Measurements from ENCODE around the gene ESRP2.

- TF ChIP-seq ZNF335 (tag by site-specific recombination; conservative IDR thresholded peaks at IDR 0.05) (no peak), MZF1 (tag by site-specific recombination; IDR thresholded peaks at IDR 0.05; ENCODE audit: borderline replicate concordance) (no peak), BCL11A (tag by site-specific recombination; IDR thresholded peaks at IDR 0.05; ENCODE audit: low read depth) (no peak), ZFP37 (tag by site-specific recombination; IDR thresholded peaks at IDR 0.05) (no peak), ZNF571 (tag by site-specific recombination; IDR thresholded peaks at IDR 0.05) (no peak), KLF8 (tag by site-specific recombination; IDR thresholded peaks at IDR 0.05) (no peak), ZNF501 (tag by site-specific recombination; IDR thresholded peaks at IDR 0.05) (no peak), REPIN1 (tag by site-specific recombination; IDR thresholded peaks at IDR 0.05; ENCODE audit: low read depth) (no peak), ZNF292 (tag by site-specific recombination; IDR thresholded peaks at IDR 0.05; ENCODE audit: borderline replicate concordance, low read depth) (no peak), ZNF670 (tag by site-specific recombination; IDR thresholded peaks at IDR 0.05; ENCODE audit: low read depth) (no peak), ZBTB44 (tag by site-specific recombination; IDR thresholded peaks at IDR 0.05) (no peak)
- TF ChIP-seq, protein P1, sequence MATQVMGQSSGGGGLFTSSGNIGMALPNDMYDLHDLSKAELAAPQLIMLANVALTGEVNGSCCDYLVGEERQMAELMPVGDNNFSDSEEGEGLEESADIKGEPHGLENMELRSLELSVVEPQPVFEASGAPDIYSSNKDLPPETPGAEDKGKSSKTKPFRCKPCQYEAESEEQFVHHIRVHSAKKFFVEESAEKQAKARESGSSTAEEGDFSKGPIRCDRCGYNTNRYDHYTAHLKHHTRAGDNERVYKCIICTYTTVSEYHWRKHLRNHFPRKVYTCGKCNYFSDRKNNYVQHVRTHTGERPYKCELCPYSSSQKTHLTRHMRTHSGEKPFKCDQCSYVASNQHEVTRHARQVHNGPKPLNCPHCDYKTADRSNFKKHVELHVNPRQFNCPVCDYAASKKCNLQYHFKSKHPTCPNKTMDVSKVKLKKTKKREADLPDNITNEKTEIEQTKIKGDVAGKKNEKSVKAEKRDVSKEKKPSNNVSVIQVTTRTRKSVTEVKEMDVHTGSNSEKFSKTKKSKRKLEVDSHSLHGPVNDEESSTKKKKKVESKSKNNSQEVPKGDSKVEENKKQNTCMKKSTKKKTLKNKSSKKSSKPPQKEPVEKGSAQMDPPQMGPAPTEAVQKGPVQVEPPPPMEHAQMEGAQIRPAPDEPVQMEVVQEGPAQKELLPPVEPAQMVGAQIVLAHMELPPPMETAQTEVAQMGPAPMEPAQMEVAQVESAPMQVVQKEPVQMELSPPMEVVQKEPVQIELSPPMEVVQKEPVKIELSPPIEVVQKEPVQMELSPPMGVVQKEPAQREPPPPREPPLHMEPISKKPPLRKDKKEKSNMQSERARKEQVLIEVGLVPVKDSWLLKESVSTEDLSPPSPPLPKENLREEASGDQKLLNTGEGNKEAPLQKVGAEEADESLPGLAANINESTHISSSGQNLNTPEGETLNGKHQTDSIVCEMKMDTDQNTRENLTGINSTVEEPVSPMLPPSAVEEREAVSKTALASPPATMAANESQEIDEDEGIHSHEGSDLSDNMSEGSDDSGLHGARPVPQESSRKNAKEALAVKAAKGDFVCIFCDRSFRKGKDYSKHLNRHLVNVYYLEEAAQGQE (tag by site-specific recombination; IDR thresholded peaks at IDR 0.05) = no peak
- TF ChIP-seq, protein P2, sequence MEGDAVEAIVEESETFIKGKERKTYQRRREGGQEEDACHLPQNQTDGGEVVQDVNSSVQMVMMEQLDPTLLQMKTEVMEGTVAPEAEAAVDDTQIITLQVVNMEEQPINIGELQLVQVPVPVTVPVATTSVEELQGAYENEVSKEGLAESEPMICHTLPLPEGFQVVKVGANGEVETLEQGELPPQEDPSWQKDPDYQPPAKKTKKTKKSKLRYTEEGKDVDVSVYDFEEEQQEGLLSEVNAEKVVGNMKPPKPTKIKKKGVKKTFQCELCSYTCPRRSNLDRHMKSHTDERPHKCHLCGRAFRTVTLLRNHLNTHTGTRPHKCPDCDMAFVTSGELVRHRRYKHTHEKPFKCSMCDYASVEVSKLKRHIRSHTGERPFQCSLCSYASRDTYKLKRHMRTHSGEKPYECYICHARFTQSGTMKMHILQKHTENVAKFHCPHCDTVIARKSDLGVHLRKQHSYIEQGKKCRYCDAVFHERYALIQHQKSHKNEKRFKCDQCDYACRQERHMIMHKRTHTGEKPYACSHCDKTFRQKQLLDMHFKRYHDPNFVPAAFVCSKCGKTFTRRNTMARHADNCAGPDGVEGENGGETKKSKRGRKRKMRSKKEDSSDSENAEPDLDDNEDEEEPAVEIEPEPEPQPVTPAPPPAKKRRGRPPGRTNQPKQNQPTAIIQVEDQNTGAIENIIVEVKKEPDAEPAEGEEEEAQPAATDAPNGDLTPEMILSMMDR (tag by site-specific recombination; IDR thresholded peaks at IDR 0.05) = no peak
- TF ChIP-seq, protein P3, sequence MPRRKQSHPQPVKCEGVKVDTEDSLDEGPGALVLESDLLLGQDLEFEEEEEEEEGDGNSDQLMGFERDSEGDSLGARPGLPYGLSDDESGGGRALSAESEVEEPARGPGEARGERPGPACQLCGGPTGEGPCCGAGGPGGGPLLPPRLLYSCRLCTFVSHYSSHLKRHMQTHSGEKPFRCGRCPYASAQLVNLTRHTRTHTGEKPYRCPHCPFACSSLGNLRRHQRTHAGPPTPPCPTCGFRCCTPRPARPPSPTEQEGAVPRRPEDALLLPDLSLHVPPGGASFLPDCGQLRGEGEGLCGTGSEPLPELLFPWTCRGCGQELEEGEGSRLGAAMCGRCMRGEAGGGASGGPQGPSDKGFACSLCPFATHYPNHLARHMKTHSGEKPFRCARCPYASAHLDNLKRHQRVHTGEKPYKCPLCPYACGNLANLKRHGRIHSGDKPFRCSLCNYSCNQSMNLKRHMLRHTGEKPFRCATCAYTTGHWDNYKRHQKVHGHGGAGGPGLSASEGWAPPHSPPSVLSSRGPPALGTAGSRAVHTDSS (tag by site-specific recombination; IDR thresholded peaks at IDR 0.05) = no peak
These were observed 8.6 kb downstream of the ESRP2 start for GRCh38 chr16:68227183-68227793.

Measured in HEK293 (cell line).